ENCODE data around the gene TMEM132E.

DNA sequence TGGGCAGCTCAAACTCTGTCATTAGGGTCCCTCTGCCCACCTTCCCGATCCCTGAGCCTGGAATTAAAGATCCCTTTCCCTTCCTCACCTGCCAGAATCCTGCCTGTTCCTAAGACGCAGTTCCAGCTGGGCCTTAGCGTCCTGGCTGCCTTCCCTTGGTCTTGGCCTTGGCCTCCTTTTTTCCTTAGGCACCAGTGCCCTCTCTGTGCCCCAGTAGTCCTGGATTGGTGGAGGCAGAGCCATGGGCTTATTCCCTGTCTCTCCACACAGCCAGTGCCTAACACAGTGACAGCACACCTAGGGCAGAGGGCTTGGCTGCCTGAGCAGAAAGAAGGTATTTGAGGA, 3.5 kb downstream of the TMEM132E start:
- TF ChIP-seq, protein P1, sequence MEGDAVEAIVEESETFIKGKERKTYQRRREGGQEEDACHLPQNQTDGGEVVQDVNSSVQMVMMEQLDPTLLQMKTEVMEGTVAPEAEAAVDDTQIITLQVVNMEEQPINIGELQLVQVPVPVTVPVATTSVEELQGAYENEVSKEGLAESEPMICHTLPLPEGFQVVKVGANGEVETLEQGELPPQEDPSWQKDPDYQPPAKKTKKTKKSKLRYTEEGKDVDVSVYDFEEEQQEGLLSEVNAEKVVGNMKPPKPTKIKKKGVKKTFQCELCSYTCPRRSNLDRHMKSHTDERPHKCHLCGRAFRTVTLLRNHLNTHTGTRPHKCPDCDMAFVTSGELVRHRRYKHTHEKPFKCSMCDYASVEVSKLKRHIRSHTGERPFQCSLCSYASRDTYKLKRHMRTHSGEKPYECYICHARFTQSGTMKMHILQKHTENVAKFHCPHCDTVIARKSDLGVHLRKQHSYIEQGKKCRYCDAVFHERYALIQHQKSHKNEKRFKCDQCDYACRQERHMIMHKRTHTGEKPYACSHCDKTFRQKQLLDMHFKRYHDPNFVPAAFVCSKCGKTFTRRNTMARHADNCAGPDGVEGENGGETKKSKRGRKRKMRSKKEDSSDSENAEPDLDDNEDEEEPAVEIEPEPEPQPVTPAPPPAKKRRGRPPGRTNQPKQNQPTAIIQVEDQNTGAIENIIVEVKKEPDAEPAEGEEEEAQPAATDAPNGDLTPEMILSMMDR (IDR thresholded peaks at IDR 0.05) = no peak
- no peak for TF ChIP-seq POLR2A (IDR thresholded peaks at IDR 0.05)

Data from testis (tissue), 2 donors.